ENCODE results near the gene MEX3D.
"Not testable (repeated sequence)": the region's sequence is repeated elsewhere in the genome, so short reads cannot be mapped to it uniquely, and the experiment has no call there.

The MEX3D gene

DNA sequence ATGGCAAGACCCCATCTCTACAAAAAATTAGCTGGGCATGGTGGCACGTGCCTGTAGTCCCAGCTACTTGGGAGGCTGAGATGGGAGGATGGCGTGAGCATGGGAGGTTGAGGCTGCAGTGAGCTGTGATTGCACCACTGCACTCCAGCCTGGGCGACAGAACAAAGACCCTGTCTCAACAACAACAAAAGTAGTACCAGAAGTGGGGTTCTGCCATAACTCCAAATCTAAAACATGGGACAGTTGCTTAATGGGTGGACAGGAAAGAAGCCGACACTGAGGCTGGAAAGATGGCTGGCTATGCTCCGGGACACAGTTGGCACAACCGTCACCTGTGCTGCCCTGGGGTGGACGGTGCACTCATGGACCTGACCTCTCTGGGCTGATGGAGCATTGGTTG lies 32.4 kb downstream of the MEX3D start:
- DNase-seq (ENCODE audit: low read depth in 2 of 2), result not testable (repeated sequence)

GRCh38 chr19:1534972-1535371 lies 33.2 kb downstream of the MEX3D start:
- no peak for DNase-seq (ENCODE audit: low read depth in 2 of 2)

- DNase-seq (ENCODE audit: low read depth in 2 of 2), result no peak
Measured at GRCh38 chr19:1533510-1534150, 34.5 kb downstream of the MEX3D start.

DNA sequence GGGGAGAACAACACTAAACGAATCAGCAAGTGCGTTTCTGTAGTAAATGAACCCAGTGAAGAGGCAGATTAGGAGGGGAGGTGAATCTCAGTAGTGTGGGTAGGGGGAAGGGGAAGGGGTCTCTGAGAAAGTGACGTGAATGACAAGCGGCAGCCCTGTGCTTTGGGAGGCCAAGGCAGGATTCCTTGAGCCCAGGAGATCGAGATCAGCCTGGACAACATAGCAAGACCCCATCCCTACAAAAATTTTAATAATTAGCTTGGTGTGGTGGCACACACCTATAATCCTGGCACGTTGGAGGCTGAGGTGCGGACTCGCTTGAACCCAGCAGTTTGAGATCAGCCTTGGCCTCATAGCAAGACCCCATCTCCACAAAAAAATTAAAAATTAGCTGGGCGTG lies 36.1 kb downstream of the MEX3D start:
- no peak for DNase-seq (ENCODE audit: low read depth in 2 of 2)

DNA sequence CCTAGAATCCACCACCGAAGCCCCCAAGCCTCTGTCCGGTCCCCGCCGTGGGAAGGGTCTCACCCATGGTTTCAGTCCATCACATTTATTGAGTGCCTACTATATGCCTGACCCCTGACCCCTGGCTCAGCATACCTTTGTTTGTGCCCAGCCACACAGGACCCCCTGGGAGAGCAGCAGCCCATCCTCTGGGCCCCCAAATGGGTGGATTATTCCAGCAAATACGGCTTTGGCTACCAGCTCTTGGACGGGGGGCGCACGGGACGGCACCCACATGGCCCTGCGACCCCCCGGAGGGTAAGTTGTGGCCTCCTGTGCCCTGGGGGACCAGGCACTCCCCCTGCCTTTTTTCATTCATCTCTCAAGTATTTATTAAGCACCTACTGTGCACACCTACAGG lies 36.5 kb downstream of the MEX3D start:
- no peak for DNase-seq (ENCODE audit: low read depth in 2 of 2)

GRCh38 chr19:1530856-1531255 lies 37.3 kb downstream of the MEX3D start:
- not testable (repeated sequence) for DNase-seq (ENCODE audit: low read depth in 2 of 2)

- no peak for DNase-seq (ENCODE audit: low read depth in 2 of 2)
Measured at GRCh38 chr19:1529430-1529816, 38.7 kb downstream of the MEX3D start.

- DNase-seq (ENCODE audit: low read depth in 2 of 2), result no peak
Measured at GRCh38 chr19:1528596-1529429, 39.3 kb downstream of the MEX3D start.

DNA sequence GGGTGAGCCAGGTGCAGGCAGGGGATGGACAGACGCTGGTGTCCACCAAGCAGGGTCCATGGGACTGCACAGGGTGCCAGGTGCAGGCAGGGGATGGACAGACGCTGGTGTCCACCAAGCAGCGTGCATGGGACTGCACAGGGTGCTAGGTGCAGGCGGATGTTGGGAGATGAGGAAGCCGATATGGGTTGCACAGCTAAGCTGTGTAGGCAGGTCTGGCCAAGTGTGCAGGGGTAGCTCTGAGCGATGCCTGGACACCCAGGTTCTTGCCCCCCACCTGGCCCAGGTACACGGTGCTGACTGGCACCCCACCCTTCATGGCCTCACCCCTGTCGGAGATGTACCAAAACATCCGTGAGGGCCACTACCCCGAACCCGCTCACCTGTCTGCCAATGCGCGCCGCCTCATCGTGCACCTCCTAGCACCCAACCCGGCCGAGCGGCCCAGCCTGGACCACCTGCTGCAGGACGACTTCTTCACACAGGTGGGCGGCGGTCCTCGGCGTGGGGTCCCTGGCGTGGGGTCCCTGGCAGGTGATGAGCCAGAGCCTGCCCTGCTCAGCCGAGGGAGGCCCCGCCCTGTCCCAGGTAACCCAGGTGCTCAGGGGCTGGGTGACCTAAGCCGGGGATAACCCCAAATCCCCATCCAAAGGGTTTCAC lies 40.3 kb downstream of the MEX3D start:
- DNase-seq (ENCODE audit: low read depth in 2 of 2), result no peak

DNA sequence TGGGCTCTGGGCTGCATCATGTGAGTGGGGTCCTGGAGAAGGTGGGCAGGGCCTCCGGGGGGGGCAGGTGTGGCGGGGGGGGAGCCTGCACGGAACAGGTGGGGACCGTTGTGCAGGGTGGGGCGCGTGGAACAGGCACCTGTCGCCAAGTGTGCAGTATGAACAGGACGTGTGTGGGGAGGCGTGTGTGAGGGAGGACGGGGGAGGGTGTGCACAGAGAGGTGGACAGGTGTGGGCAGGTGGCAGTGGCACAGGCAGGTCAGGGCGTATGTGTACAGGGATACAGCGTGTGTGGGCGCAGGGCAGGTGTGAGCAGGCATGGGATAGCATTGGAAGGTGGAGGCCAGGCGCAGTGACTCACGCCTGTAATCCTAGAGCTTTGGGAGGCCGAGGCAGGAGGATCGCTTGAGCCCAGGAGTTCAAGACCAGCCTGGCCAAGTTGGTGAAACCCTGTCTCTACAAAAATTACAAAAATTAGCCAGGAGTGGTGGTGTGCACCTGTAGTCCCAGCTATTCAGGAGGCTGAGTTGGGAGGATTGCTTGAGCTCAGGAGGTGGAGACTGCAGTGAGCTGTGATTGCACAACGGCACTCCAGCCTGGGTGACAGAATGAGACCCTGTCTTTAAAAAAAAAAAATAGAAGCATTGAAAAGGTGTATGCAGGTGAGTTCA lies 41.0 kb downstream of the MEX3D start:
- no peak for DNase-seq (ENCODE audit: low read depth in 2 of 2)

DNA sequence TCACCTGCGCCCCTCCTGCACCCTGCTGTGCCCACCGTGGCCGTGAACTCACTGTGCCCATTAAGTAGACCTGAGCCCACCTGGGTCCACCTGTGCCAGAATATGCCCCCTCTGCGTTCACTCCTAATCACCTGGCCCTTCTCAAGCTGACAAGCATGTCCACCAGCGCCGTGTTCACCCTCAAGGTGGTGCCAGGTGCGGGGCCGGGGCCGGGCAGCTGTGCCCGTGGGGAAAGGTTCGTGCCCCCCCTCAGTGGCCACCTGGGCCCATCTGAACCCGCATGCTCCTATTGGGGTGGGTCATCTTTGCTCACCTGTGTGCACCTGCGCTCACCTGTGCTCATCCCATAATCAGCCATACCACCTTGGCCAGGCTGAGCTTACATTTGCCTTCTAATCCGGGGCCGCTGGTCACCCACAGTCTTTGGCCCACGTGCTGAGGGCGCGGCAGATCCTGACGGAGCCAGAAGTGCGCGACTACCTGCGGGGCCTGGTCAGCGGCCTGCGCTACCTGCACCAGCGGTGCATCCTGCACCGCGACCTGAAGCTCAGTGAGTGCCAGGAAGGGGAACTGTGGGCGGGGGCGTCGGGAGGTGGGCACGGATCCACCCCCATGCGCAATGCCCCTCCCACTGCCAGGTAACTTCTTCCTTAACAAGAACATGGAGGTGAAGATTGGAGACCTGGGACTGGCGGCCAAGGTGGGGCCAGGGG lies 41.9 kb downstream of the MEX3D start:
- DNase-seq (ENCODE audit: low read depth in 2 of 2), result no peak

DNA sequence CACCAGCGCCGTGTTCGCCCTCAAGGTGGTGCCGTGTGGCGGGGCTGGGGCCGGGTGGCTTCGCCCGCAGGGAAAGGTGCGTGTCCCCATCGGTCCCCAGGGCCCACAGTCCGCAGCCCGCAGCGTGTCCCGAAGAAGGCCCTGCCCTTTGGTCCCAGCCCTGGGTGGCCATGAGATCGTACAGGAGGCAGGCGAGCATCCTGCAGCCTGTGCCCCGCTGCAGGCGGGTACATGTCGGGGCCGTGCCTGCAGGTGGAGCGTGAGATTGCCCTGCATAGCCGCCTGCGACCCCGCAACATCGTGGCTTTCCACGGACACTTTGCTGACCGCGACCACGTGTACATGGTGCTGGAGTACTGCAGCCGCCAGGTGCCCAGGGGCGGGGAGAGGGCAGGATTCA lies 42.8 kb downstream of the MEX3D start:
- no peak for DNase-seq (ENCODE audit: low read depth in 2 of 2)

GRCh38 chr19:1524972-1525325 lies 43.2 kb downstream of the MEX3D start:
- no peak for DNase-seq (ENCODE audit: low read depth in 2 of 2)

GRCh38 chr19:1524287-1524971 lies 43.7 kb downstream of the MEX3D start:
- DNase-seq (ENCODE audit: low read depth in 2 of 2), result no peak

DNA sequence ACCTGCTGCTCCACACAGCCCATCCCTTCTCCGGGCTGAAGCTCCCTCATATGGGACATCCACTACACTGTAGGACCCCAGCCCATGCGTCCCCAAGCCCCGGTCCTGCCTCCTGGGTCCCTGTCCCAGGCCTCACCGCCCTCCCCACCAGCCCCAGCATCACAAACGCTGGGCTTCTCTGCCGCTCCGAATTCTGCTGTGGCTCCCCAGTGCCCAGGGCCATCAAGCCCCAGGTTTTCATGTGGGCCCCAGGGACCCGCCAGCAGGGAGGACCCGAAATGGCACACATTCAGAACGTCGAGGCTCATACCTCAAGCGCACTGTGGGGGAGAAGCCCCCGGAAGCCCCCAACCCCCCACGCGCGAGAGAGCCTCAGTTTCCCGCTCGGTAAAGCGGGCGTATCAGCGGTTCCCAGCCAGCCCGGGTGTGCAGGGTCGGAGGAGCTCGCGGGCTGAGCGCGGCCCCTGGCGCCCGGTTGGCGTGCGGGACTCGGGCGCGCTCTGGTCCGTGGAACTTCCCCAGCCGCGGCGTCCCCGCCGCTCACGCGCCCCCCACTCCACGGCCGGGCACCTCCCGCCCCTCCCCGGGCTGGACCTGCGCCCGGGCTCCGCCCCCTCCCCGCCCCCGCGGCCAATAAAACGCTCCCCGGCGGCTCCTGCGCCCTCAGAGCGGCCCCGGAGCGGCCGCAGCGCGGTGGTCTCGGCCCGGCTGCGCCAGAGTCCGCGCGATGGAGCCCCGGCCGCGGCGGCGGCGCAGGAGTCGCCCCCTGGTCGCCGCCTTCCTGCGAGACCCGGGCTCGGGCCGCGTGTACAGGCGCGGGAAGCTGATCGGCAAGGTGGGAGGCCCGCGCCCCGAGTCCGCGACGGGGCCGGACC lies 44.5 kb downstream of the MEX3D start, which contains the start of gene PLK5:
Gene PLK5, plus strand, starts transcription at position 666 of the 875 bp plus-strand sequence. CDS start 2,920 bp downstream, outside the sequence.
- no peak for DNase-seq (ENCODE audit: low read depth in 2 of 2)

GRCh38 chr19:1522838-1523237 lies 45.3 kb downstream of the MEX3D start:
- no peak for DNase-seq (ENCODE audit: low read depth in 2 of 2)

GRCh38 chr19:1522061-1522460 lies 46.1 kb downstream of the MEX3D start:
- DNase-seq (ENCODE audit: low read depth in 2 of 2), result no peak

GRCh38 chr19:1521636-1522035 lies 46.5 kb downstream of the MEX3D start:
- DNase-seq (ENCODE audit: low read depth in 2 of 2), result no peak

DNA sequence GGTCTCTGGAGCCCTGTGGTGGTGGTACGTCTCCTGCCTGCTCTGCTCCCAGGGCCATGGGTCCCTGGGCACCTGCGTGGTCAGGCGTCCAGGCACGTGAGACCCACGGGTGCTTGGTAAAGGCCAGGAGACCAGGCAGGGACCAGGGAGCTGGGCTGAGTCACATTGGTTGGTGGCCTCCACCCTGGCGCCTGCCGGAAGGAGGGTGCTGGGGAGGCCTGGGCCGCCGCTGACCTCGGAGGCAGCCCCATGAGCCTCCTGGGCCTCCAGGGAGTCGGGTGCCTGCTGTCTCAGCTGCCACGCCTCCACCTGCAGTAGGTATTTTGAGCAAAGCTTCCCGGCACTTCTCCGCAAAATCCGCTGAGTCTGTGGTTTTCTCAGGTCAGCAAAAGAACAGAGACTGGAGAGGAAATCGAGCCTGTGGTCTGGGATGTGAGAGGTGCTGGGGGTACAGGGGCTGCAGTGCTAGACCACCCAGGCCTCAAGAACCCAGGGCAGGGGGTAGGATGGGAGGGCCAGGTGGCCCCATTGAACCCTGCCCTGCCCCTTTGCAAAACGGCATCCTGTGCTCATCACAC lies 47.8 kb downstream of the MEX3D start:
- DNase-seq (ENCODE audit: low read depth in 2 of 2), result no peak

GRCh38 chr19:1519802-1520201 lies 48.3 kb downstream of the MEX3D start:
- not testable (repeated sequence) for DNase-seq (ENCODE audit: low read depth in 2 of 2)

Data from stimulated activated CD4-positive, alpha-beta T cell treated with anti-CD3 and anti-CD28 coated beads, Interleukin-1b, Interleukin-23, amount 100 ng/mL, for 1 hour (primary cell).